ENCODE results near the gene MSMO1. TPM values are rescaled to one million over a fixed set of nuclear protein-coding genes. Genes with fewer than 3 reads are reported as not detected.
A peak's percentile ranks its signal among the peaks of the same experiment; 100 is the strongest.

Gene MSMO1
- total RNA-seq, 3 donors from 2014 or later: 11.8 to 35.3 (median 24.6) TPM

DNA sequence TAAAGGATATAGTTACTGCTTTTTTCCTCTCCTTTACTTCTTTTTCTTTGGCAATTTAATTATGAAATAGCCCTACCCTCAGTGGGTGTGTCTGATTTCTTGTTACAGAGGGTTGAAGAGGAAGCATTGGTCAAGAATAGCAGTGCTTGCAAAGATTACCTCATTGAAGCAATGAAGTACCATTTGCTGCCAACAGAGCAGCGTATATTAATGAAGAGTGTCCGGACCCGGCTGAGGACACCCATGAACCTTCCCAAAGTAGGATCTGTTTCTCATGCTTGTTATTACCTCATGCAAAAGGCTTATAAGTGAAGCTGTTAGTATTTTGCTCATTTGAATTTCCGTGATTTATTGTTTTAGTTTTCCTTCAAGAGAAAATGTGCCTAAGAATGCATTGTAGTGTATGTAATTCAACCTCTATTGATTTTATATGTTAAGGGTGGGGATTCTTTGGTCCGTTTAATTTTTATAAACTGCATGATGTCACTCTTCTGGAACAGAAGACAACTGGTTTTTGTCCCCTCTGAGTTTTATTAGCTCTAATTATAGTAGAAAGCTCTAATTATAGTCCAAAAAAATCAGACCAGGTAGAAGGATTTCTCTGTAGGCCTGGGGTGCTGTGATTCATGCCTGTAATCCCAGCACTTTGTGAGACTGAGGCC is 27.9 kb upstream of the MSMO1 start:
- Histone ChIP-seq H3K4me3 (no peak overlapping the region), H3K27me3 (no peaks in the 10 kb centered on the region), H3K4me1 (no peaks in the 10 kb centered on the region), H3K27ac (no peak overlapping the region), H3K9me3 (no peaks in the 10 kb centered on the region), H3K36me3 (no peaks in the 10 kb centered on the region)
- intact Hi-C loops (cut with DNase I; ENCODE audit: low total_unique reads): no loop called here
- TF ChIP-seq POLR2AphosphoS5 (IDR thresholded peaks at IDR 0.05) (no peak), POLR2A (IDR thresholded peaks at IDR 0.05) (no peak)
- TF ChIP-seq, protein P1, sequence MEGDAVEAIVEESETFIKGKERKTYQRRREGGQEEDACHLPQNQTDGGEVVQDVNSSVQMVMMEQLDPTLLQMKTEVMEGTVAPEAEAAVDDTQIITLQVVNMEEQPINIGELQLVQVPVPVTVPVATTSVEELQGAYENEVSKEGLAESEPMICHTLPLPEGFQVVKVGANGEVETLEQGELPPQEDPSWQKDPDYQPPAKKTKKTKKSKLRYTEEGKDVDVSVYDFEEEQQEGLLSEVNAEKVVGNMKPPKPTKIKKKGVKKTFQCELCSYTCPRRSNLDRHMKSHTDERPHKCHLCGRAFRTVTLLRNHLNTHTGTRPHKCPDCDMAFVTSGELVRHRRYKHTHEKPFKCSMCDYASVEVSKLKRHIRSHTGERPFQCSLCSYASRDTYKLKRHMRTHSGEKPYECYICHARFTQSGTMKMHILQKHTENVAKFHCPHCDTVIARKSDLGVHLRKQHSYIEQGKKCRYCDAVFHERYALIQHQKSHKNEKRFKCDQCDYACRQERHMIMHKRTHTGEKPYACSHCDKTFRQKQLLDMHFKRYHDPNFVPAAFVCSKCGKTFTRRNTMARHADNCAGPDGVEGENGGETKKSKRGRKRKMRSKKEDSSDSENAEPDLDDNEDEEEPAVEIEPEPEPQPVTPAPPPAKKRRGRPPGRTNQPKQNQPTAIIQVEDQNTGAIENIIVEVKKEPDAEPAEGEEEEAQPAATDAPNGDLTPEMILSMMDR (IDR thresholded peaks at IDR 0.05): no peak
- no peak for DNase-seq (ENCODE audit: low spot score in 2 of 2)

- Histone ChIP-seq H3K4me3 (peak overlapping the region in 2 of 3 donors; percentile 8), H3K27me3 (no peaks in the 10 kb centered on the region), H3K9me3 (no peaks in the 10 kb centered on the region), H3K27ac (peak overlapping the region in 1 of 2 donors; percentile 5), H3K4me1 (no peaks in the 10 kb centered on the region), H3K36me3 (no peaks in the 10 kb centered on the region)
- intact Hi-C loops (cut with DNase I; ENCODE audit: low total_unique reads): no loop called here
- no peak for DNase-seq (ENCODE audit: low spot score in 2 of 2)
- TF ChIP-seq, protein P1 (IDR thresholded peaks at IDR 0.05): no peak
- TF ChIP-seq POLR2A (IDR thresholded peaks at IDR 0.05): no peak
- TF ChIP-seq POLR2AphosphoS5 (IDR thresholded peaks at IDR 0.05): no peak
Measured at GRCh38 chr4:165301833-165302232, 25.6 kb upstream of the MSMO1 start.

GRCh38 chr4:165302658-165303057 is 24.8 kb upstream of the MSMO1 start:
- no peak overlapping the region for H3K27ac ChIP-seq
- no peaks in the 10 kb centered on the region for H3K36me3 ChIP-seq
- H3K9me3 ChIP-seq: no peaks in the 10 kb centered on the region
- intact Hi-C loops (cut with DNase I; ENCODE audit: low total_unique reads): no loop called here
- H3K4me3 ChIP-seq: no peak overlapping the region
- TF ChIP-seq POLR2AphosphoS5 (IDR thresholded peaks at IDR 0.05): no peak
- TF ChIP-seq, protein P1 (IDR thresholded peaks at IDR 0.05): no peak
- no peak for TF ChIP-seq POLR2A (IDR thresholded peaks at IDR 0.05)
- H3K27me3 ChIP-seq: no peaks in the 10 kb centered on the region
- no peak for DNase-seq (ENCODE audit: low spot score in 2 of 2)
- no peaks in the 10 kb centered on the region for H3K4me1 ChIP-seq

DNA sequence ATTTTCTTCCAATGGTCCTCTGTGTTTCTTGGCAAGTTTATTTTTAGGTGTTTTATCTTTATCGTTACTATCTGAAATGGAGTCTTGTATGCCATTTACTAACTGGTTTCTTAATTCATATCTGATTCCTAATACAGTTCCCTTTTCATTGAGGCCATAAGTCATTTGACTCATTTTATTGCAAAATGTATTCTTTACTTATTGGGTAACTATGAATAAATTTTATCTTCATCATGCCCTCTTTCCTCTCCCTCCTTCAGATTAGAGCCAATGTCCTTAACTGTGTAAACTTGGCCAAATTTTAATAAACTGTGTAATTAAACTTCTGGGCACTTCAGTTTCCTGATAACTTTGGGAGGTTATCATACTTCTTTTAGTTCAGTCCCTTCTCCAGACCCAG is 19.3 kb upstream of the MSMO1 start:
- H3K27ac ChIP-seq: peak overlapping the region in 1 of 2 donors; percentile 69

DNA sequence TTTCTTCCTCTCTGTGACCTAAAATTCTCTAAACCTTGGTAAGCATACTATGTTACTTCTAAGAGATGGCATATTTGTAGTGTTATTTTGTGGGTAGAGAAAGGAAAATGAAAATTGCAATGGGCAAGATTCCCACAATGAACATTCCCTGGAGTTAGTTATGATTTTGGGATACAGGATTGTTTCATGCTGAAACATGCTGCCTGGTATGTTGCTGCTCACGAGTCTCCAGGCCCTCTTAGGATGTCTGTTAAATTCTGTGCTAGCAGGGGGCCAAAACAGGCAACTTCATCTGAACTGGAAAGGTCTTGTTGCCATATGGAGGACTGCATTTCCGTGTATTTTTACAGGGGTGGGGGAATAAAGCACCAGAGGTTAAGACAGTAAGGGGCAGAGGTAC is 18.9 kb upstream of the MSMO1 start:
- H3K27ac ChIP-seq: peak overlapping the region; percentile 67 to 69
- no peaks in the 10 kb centered on the region for H3K4me1 ChIP-seq
- no peaks in the 10 kb centered on the region for H3K27me3 ChIP-seq
- peak in 1 of 2 donors; percentile 54 for DNase-seq (ENCODE audit: low spot score in 2 of 2)
- no peak overlapping the region for H3K4me3 ChIP-seq
- TF ChIP-seq, protein P1 (IDR thresholded peaks at IDR 0.05): no peak
- TF ChIP-seq POLR2AphosphoS5 (IDR thresholded peaks at IDR 0.05) (no peak), POLR2A (IDR thresholded peaks at IDR 0.05) (no peak)
- intact Hi-C loops (cut with DNase I; ENCODE audit: low total_unique reads): no loop called here
- H3K36me3 ChIP-seq: no peaks in the 10 kb centered on the region
- H3K9me3 ChIP-seq: no peaks in the 10 kb centered on the region

More for the DNA sequence above, 19.3 kb upstream of the MSMO1 start:
- no peak for DNase-seq (ENCODE audit: low spot score in 2 of 2)
- no peaks in the 10 kb centered on the region for H3K27me3 ChIP-seq
- H3K4me3 ChIP-seq: no peak overlapping the region
- no peaks in the 10 kb centered on the region for H3K4me1 ChIP-seq
- intact Hi-C loops (cut with DNase I; ENCODE audit: low total_unique reads): no loop called here
- no peaks in the 10 kb centered on the region for H3K9me3 ChIP-seq
- TF ChIP-seq POLR2AphosphoS5 (IDR thresholded peaks at IDR 0.05): no peak
- TF ChIP-seq, protein P1 (IDR thresholded peaks at IDR 0.05): no peak
- TF ChIP-seq POLR2A (IDR thresholded peaks at IDR 0.05): no peak
- no peaks in the 10 kb centered on the region for H3K36me3 ChIP-seq
